GM13977 (cell line): Measurements from ENCODE around the gene GNG4.
"Not testable (repeated sequence)": the region's sequence is repeated elsewhere in the genome, so short reads cannot be mapped to it uniquely, and the experiment has no call there.

Source experiments
- DNase-seq: peaks from one replicate; pipeline ENCODE4 v3.0.0; 2012; ENCODE audit warnings: low spot score
- CTCF ChIP-seq: IDR thresholded peaks from 2 replicates; pipeline ENCODE4 v1.5.1; 2012; ENCODE audit warnings: mild to moderate bottlenecking, control low read depth; ENCODE audit not compliant: insufficient read depth; ENCODE audit errors: extremely low read depth, missing control alignments
- in situ Hi-C: fragments of 300-500 bp; cut with MboI; formaldehyde crosslinking; loops from one replicate; pipeline ENCODE4 v1.12.0; 2022; ENCODE audit warnings: low sequenced_read_pairs, low pct_unique_long_range_greater_than_20kb, mixed read lengths, inconsistent platforms; ENCODE audit not compliant: unreplicated experiment

The GNG4 gene

GRCh38 chr1:235625340-235625739 is 24.2 kb downstream of the GNG4 start:
- DNase-seq, result no peak
- TF ChIP-seq CTCF, result no peak
- in situ Hi-C loops, result no loop called here

- TF ChIP-seq CTCF, result no peak
- DNase-seq, result no peak
- in situ Hi-C loops, result no loop called here
Measured at GRCh38 chr1:235624721-235625333, 24.8 kb downstream of the GNG4 start.

GRCh38 chr1:235622936-235623779 is 26.4 kb downstream of the GNG4 start:
- DNase-seq, result no peak
- in situ Hi-C loops, result no loop called here
- no peak for TF ChIP-seq CTCF

GRCh38 chr1:235619149-235619548 is 30.4 kb downstream of the GNG4 start:
- in situ Hi-C loops, DNase-seq: not testable (repeated sequence)

- no peak for DNase-seq
- in situ Hi-C loops, result no loop called here
- TF ChIP-seq CTCF, result no peak
Measured at GRCh38 chr1:235617808-235618207, 31.8 kb downstream of the GNG4 start.

- no peak for DNase-seq
- in situ Hi-C loops, result no loop called here
- TF ChIP-seq CTCF, result no peak
Measured at GRCh38 chr1:235617140-235617539, 32.4 kb downstream of the GNG4 start.

GRCh38 chr1:235614442-235614954 is 35.1 kb downstream of the GNG4 start:
- no peak for TF ChIP-seq CTCF
- in situ Hi-C loops, result no loop called here
- DNase-seq, result no peak
